ENCODE results near the gene FAM118A. TPM values are rescaled to one million over a fixed set of nuclear protein-coding genes. Genes with fewer than 3 reads are reported as not detected.

The FAM118A gene
- total and polyA plus RNA-seq, 8 donors: 7.1 to 127 (median 10.2) TPM

GRCh38 chr22:45308391-45308956, 1.3 kb upstream of the FAM118A start:
- Histone ChIP-seq H3K36me3 (no peaks in the 10 kb centered on the region), H3K4me3 (peak overlapping the region in 1 of 4 donors; percentile 99), H3K27me3 (no peaks in the 10 kb centered on the region), H3K27ac (peak overlapping the region in 1 of 4 donors; percentile 68), H3K9me3 (no peaks in the 10 kb centered on the region), H3K4me1 (peaks cover 0 to 7% (median 0%) of the 10 kb centered on the region in 3 donors)
- FAIRE-seq (no peak), ATAC-seq (no peak), DNase-seq (no peak)
- intact Hi-C loops (cut with DNase I): no loop called here
- 91 to 94% methylated on average over 6 of the region's 6 CpGs for WGBS, 2 donors
- TF ChIP-seq, protein P1, sequence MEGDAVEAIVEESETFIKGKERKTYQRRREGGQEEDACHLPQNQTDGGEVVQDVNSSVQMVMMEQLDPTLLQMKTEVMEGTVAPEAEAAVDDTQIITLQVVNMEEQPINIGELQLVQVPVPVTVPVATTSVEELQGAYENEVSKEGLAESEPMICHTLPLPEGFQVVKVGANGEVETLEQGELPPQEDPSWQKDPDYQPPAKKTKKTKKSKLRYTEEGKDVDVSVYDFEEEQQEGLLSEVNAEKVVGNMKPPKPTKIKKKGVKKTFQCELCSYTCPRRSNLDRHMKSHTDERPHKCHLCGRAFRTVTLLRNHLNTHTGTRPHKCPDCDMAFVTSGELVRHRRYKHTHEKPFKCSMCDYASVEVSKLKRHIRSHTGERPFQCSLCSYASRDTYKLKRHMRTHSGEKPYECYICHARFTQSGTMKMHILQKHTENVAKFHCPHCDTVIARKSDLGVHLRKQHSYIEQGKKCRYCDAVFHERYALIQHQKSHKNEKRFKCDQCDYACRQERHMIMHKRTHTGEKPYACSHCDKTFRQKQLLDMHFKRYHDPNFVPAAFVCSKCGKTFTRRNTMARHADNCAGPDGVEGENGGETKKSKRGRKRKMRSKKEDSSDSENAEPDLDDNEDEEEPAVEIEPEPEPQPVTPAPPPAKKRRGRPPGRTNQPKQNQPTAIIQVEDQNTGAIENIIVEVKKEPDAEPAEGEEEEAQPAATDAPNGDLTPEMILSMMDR (IDR thresholded peaks at IDR 0.05): no peak

GRCh38 chr22:45308957-45309421, 745 bp upstream of the FAM118A start:
- H3K27me3 ChIP-seq: no peaks in the 10 kb centered on the region
- no peak for FAIRE-seq
- H3K4me3 ChIP-seq: peak overlapping the region in 3 of 4 donors; percentile 5 to 99 (median 98)
- H3K27ac ChIP-seq: peak overlapping the region in 3 of 4 donors; percentile 23 to 74 (median 68)
- peak in 4 of 6 donors; percentile 19 to 46 (median 42) for DNase-seq
- ATAC-seq: no peak
- H3K36me3 ChIP-seq: no peaks in the 10 kb centered on the region
- 66 to 69% methylated on average over 25 of the region's 25 CpGs for whole genome bisulfite sequencing, 2 donors
- TF ChIP-seq, protein P1 (IDR thresholded peaks at IDR 0.05): no peak
- H3K4me1 ChIP-seq: peaks cover 0 to 12% (median 0%) of the 10 kb centered on the region in 3 donors
- no peaks in the 10 kb centered on the region for H3K9me3 ChIP-seq
- intact Hi-C loops (cut with DNase I): no loop called here

GRCh38 chr22:45310331-45310976, 720 bp downstream of the FAM118A start:
- H3K27me3 ChIP-seq: no peaks in the 10 kb centered on the region
- peaks cover 0 to 24% (median 4%) of the 10 kb centered on the region in 3 donors for H3K4me1 ChIP-seq
- H3K9me3 ChIP-seq: no peaks in the 10 kb centered on the region
- FAIRE-seq (no peak), DNase-seq (peak in 4 of 6 donors; percentile 36 to 79 (median 60)), ATAC-seq (peak in 1 of 4 donors; percentile 0)
- peak overlapping the region; percentile 86 to 99 (median 96) for H3K4me3 ChIP-seq
- intact Hi-C loops (cut with DNase I): no loop called here
- TF ChIP-seq, protein P1 (IDR thresholded peaks at IDR 0.05): no peak
- H3K27ac ChIP-seq: peak overlapping the region in 2 of 4 donors; percentile 28 to 69
- no peaks in the 10 kb centered on the region for H3K36me3 ChIP-seq
- 1 to 3% methylated on average over 32 to 33 of the region's 33 CpGs for WGBS, 2 donors

DNA sequence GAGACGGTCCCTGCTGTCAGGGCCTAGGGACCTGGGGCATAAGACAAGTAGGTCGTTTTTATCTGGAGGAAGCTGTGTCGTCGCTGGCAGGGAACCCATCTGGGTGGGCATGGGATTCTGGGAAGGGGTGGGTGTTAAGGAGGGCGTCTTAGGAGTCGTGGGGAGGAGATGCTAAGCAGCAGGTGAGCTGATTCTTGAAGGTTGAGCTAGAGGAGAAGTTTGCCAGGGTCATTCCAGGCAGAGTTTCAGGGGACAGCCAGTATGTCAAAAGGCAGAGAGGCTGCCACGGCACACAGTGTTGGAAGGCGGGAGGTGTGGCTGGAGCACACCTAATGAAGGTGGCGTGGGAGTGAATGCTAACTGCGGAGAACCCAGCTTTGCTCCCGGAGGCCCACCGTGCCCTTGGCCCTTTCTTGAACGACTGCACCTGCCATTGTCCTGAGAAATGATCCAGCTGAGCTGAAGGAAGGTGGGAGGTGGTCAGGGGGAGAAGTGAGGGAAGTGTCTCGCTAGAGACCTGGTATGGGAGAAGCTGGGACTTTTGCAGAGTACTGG, 1.3 kb downstream of the FAM118A start:
- Histone ChIP-seq H3K27me3 (no peaks in the 10 kb centered on the region), H3K27ac (no peak overlapping the region), H3K4me1 (peaks cover 0 to 24% (median 4%) of the 10 kb centered on the region in 3 donors), H3K4me3 (peak overlapping the region; percentile 86 to 99 (median 96)), H3K36me3 (no peaks in the 10 kb centered on the region), H3K9me3 (no peaks in the 10 kb centered on the region)
- WGBS, 2 donors: 28 to 31% methylated on average over 14 of the region's 14 CpGs
- TF ChIP-seq, protein P1 (IDR thresholded peaks at IDR 0.05): no peak
- DNase-seq (peak in 1 of 6 donors; percentile 46), ATAC-seq (no peak), FAIRE-seq (no peak)
- intact Hi-C loops (cut with DNase I): no loop called here
